HepG2 (cell line): Measurements from ENCODE around the gene GRID1. TPM values are rescaled to one million over a fixed set of nuclear protein-coding genes. Genes with fewer than 3 reads are reported as not detected.

Experiments
- ATAC-seq: fragments of 200-7000 bp; cut with Tn5 transposase; 3 replicates; pipeline ENCODE4 v1.9.1; 2020; ENCODE audit warnings: mild to moderate bottlenecking, moderate library complexity
- BruUV-seq: library from RNA; stranded (reverse); fragments of 400-500 nt; replicated peaks from 2 replicates; lab custom pipeline; 2021; lab: Mats Ljungman, UMichigan
- CTCF ChIA-PET: fragments of 300-600 bp; formaldehyde crosslinking; extraction: SDS; loops from one replicate; lab custom pipeline; 2021; ENCODE audit warnings: low total read pairs, inconsistent platforms, low intra/inter-chr PET ratio; lab: Yijun Ruan, JAX
- POLR2A ChIA-PET: fragments of 350-600 bp; sonication (Branson Sonifier 250); formaldehyde crosslinking; loops from one replicate; lab custom pipeline; 2020; ENCODE audit warnings: antibody characterized with exemption, inconsistent platforms; lab: Yijun Ruan, JAX
- DNase-seq: peaks from one replicate; pipeline ENCODE4 v3.0.0-alpha.2; 2015; ENCODE audit warnings: low spot score
- FAIRE-seq: peaks from 3 replicates; lab custom pipeline; 2011; peaks lifted over from hg19 to GRCh38; lab: Jason Lieb, UNC
- H2AFZ ChIP-seq: one replicate; pipeline ENCODE4 v1.6.1; 2011; ENCODE audit warnings: low read length, inconsistent platforms
- H3K27ac ChIP-seq: fragments of 300-600 bp; 3 replicates; pipeline ENCODE4 v1.8.0; 2011; ENCODE audit warnings: mixed run types, mild to moderate bottlenecking, mixed read lengths, low read length, inconsistent platforms; ENCODE audit not compliant: insufficient read depth; ENCODE audit errors: extremely low read length
- H3K27me3 ChIP-seq, 2 experiments: fragments of 200-600 bp in 1 of 2; 2 replicates in 1 of 2; 3 replicates in 1 of 2; pipeline versions ENCODE4 v1.6.0 to v1.8.0; 2011; ENCODE audit warnings: low read length in 2 of 2, mild to moderate bottlenecking in 2 of 2, moderate library complexity in 2 of 2, inconsistent platforms in 1 of 2; ENCODE audit not compliant: insufficient read depth in 2 of 2, control insufficient read depth in 1 of 2
- H3K36me3 ChIP-seq, 2 experiments: fragments of 200-600 bp in 1 of 2; replicated peaks in 1 of 2; 2 replicates in 1 of 2; 3 replicates in 1 of 2; pipeline versions ENCODE4 v1.5.1 to v1.8.0; 2011; ENCODE audit warnings: low read length in 2 of 2, inconsistent platforms in 1 of 2; ENCODE audit not compliant: insufficient read depth in 2 of 2, control insufficient read depth in 1 of 2
- H3K4me1 ChIP-seq: 2 replicates; pipeline ENCODE4 v1.5.1; 2012; ENCODE audit warnings: low read length, inconsistent platforms; ENCODE audit not compliant: insufficient read depth
- H3K4me2 ChIP-seq: 2 replicates; pipeline ENCODE4 v1.6.0; 2011; ENCODE audit warnings: low read depth, low read length, inconsistent platforms
- H3K4me3 ChIP-seq, 3 experiments: fragments of 200-600 bp in 1 of 3; sonication (generic), shearing (Covaris generic) in 1 of 3; replicated peaks in 1 of 3; 2 replicates each; pipeline ENCODE4 v1.5.1; 2011 to 2016; ENCODE audit warnings: low read length in 3 of 3, inconsistent platforms in 2 of 3, low read depth in 2 of 3, mild to moderate bottlenecking in 2 of 3, control low read depth in 1 of 3, mixed read lengths in 1 of 3; ENCODE audit not compliant: insufficient read depth in 1 of 3
- H3K79me2 ChIP-seq: one replicate; pipeline ENCODE4 v1.6.1; 2011; ENCODE audit warnings: low read length, inconsistent platforms; ENCODE audit not compliant: insufficient read depth
- H3K9ac ChIP-seq: 2 replicates; pipeline ENCODE4 v1.6.0; 2011; ENCODE audit warnings: mild to moderate bottlenecking, low read depth, low read length, inconsistent platforms; ENCODE audit not compliant: insufficient read depth
- H3K9me3 ChIP-seq: 2 replicates; pipeline ENCODE4 v1.5.1; 2012; ENCODE audit warnings: mild to moderate bottlenecking, low read length
- H4K20me1 ChIP-seq: 2 replicates; pipeline ENCODE4 v1.6.0; 2011; ENCODE audit warnings: inconsistent platforms, mild to moderate bottlenecking, low read length, moderate library complexity; ENCODE audit not compliant: insufficient read depth
- BHLHE40 ChIP-seq: IDR thresholded peaks from 2 replicates; pipeline ENCODE4 v1.6.1; 2011; ENCODE audit warnings: low read length, improper control_type of control experiment
- PPARG ChIP-seq: conservative IDR thresholded peaks from 2 replicates; pipeline ENCODE4 v1.6.1; 2016; ENCODE audit warnings: missing biosample characterization, missing genetic modification reagents
- SALL2 ChIP-seq: sonication (generic); formaldehyde crosslinking; IDR thresholded peaks from 2 replicates; pipeline ENCODE4 v1.8.1; 2023; ENCODE audit warnings: mild to moderate bottlenecking, missing genetic modification reagents, inconsistent platforms
- XBP1 ChIP-seq: sonication (generic); formaldehyde crosslinking; IDR thresholded peaks from 2 replicates; pipeline ENCODE4 v1.5.0; 2020; ENCODE audit warnings: missing genetic modification reagents
- ZNF746 ChIP-seq: sonication (generic); formaldehyde crosslinking; IDR thresholded peaks from 2 replicates; pipeline ENCODE4 v1.8.0; 2022; ENCODE audit warnings: mild to moderate bottlenecking, missing genetic modification reagents
- WGBS: methylation state at CpG from one replicate; pipeline ENCODE4 v1.1.6; 2017; ENCODE audit warnings: low lambda C conversion rate; 5-methylcytosine and 5-hydroxymethylcytosine counted together
- in situ Hi-C: cut with HindIII; loops from 2 replicates; pipeline ENCODE4 v1.10.0; 2017; ENCODE audit warnings: low pct_unique_long_range_greater_than_20kb; ENCODE audit not compliant: extremely low pct_ligation_motif_present
- intact Hi-C: fragments of 100-400 bp; cut with micrococcal nuclease; formaldehyde crosslinking; loops from one replicate; pipeline ENCODE4 v1.10.0; 2022; ENCODE audit not compliant: unreplicated experiment
- polyA plus RNA-seq, 8 experiments: library from polyadenylated mRNA; depleted of rRNA in 3 of 8; stranded (reverse) in 7 of 8; unstranded in 1 of 8; fragments of >200 nt; fragmentation: Illumina TruSeq in 4 of 8; extraction: Trizol in 4 of 8; gene quantifications; 2 replicates each; pipeline versions ENCODE4 v1.2.1 to v1.2.3, GENCODE V29; 2011 to 2016; ENCODE audit warnings: low read depth in 4 of 8, missing spikeins in 1 of 8, mixed read lengths in 1 of 8; ENCODE audit not compliant: insufficient read depth in 1 of 8
- total RNA-seq, 5 experiments: library from RNA; depleted of rRNA; stranded (reverse); fragments of >200 nt; fragmentation: Illumina TruSeq; extraction: Trizol; gene quantifications; 2 replicates each; pipeline ENCODE4 v1.2.3, GENCODE V29; 2016; ENCODE audit warnings: low read depth in 1 of 5
- TF ChIP-seq, protein P1 (sequence below): sonication (generic); formaldehyde crosslinking; IDR thresholded peaks from 2 replicates; pipeline ENCODE4 v1.4.0; 2020; ENCODE audit warnings: mild to moderate bottlenecking, missing genetic modification reagents, borderline replicate concordance
- TF ChIP-seq, protein P2 (sequence below): sonication (generic); formaldehyde crosslinking; IDR thresholded peaks from 2 replicates; pipeline ENCODE4; 2020; ENCODE audit warnings: missing genetic modification reagents, mild to moderate bottlenecking, borderline replicate concordance
- TF ChIP-seq, protein P3 (sequence below): sonication (generic); formaldehyde crosslinking; IDR thresholded peaks from 2 replicates; pipeline ENCODE4 v1.4.0; 2020; ENCODE audit warnings: missing genetic modification reagents

GRID1 gene
- total and polyA plus RNA-seq, 2 of the 13 experiments (the other 11 are each of a cell fraction or from before 2014, with no cell fraction given): 0.05 TPM; not detected in 1

DNA sequence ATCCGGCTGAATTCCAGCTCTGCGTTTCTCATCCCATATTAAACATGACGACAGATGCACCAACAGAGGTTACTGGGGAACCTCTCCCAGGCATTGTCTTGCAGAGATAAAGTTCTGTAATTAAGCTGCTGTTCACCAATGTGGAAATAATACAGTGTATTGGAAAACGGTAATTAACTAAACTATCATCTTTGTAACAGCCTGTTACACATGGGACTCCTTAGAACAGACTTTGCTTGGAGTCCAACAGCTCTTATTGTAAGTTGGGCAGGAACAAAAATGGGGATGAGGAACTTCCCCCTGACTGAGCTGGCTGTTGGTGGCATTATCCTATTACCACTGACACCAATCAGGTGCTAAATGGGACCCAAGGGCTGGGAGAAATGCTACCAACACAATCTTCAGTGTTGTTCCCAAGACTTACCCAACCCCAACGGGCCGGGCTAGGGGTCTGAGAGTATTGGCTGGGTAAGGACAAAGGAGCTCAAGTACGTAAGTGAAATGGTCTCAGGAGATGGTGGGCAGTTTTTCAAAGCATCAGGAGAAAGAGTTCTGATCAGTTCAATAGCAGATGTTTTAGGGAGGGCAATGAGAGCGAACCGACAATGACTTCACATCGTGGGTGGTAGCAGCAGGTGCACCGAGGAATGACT, 759.4 kb downstream of the GRID1 start (continued):
- TF ChIP-seq, protein P1, sequence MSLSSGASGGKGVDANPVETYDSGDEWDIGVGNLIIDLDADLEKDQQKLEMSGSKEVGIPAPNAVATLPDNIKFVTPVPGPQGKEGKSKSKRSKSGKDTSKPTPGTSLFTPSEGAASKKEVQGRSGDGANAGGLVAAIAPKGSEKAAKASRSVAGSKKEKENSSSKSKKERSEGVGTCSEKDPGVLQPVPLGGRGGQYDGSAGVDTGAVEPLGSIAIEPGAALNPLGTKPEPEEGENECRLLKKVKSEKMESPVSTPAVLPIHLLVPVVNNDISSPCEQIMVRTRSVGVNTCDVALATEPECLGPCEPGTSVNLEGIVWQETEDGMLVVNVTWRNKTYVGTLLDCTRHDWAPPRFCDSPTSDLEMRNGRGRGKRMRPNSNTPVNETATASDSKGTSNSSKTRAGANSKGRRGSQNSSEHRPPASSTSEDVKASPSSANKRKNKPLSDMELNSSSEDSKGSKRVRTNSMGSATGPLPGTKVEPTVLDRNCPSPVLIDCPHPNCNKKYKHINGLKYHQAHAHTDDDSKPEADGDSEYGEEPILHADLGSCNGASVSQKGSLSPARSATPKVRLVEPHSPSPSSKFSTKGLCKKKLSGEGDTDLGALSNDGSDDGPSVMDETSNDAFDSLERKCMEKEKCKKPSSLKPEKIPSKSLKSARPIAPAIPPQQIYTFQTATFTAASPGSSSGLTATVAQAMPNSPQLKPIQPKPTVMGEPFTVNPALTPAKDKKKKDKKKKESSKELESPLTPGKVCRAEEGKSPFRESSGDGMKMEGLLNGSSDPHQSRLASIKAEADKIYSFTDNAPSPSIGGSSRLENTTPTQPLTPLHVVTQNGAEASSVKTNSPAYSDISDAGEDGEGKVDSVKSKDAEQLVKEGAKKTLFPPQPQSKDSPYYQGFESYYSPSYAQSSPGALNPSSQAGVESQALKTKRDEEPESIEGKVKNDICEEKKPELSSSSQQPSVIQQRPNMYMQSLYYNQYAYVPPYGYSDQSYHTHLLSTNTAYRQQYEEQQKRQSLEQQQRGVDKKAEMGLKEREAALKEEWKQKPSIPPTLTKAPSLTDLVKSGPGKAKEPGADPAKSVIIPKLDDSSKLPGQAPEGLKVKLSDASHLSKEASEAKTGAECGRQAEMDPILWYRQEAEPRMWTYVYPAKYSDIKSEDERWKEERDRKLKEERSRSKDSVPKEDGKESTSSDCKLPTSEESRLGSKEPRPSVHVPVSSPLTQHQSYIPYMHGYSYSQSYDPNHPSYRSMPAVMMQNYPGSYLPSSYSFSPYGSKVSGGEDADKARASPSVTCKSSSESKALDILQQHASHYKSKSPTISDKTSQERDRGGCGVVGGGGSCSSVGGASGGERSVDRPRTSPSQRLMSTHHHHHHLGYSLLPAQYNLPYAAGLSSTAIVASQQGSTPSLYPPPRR: no peak
- no peak for TF ChIP-seq ZNF746 (CRISPR knock-in tag)

DNA sequence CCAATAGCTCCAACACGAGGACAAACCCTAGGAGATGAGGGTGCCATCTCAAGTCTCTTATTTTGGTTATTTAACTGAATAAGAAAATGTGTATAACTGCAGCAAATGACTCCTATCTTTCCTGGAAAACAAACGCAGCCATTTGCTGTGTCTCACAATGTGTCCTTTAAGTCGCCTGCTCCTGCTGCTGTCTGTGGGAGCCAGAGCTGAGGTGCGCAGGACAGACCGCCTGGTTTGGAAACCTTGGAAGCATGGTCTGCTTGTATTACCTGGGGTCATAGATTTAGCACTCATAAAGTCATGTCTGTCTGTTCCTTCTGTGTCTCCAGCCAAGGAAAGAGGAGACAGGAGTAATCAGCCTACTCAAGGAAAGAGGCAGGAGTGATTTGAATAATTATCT, 760.2 kb downstream of the GRID1 start:
- intact Hi-C loops (no loop called here), in situ Hi-C loops (no loop called here)
- no peaks in the 10 kb centered on the region for H4K20me1 ChIP-seq
- TF ChIP-seq, protein P2, sequence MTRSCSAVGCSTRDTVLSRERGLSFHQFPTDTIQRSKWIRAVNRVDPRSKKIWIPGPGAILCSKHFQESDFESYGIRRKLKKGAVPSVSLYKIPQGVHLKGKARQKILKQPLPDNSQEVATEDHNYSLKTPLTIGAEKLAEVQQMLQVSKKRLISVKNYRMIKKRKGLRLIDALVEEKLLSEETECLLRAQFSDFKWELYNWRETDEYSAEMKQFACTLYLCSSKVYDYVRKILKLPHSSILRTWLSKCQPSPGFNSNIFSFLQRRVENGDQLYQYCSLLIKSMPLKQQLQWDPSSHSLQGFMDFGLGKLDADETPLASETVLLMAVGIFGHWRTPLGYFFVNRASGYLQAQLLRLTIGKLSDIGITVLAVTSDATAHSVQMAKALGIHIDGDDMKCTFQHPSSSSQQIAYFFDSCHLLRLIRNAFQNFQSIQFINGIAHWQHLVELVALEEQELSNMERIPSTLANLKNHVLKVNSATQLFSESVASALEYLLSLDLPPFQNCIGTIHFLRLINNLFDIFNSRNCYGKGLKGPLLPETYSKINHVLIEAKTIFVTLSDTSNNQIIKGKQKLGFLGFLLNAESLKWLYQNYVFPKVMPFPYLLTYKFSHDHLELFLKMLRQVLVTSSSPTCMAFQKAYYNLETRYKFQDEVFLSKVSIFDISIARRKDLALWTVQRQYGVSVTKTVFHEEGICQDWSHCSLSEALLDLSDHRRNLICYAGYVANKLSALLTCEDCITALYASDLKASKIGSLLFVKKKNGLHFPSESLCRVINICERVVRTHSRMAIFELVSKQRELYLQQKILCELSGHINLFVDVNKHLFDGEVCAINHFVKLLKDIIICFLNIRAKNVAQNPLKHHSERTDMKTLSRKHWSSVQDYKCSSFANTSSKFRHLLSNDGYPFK (CRISPR knock-in tag): no peak
- no peak for TF ChIP-seq PPARG (CRISPR knock-in tag)
- no peak for TF ChIP-seq BHLHE40
- no peak for TF ChIP-seq XBP1 (CRISPR knock-in tag)
- TF ChIP-seq, protein P3, sequence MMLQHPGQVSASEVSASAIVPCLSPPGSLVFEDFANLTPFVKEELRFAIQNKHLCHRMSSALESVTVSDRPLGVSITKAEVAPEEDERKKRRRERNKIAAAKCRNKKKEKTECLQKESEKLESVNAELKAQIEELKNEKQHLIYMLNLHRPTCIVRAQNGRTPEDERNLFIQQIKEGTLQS (CRISPR knock-in tag): no peak
- TF ChIP-seq SALL2 (CRISPR knock-in tag): no peak
- peaks cover 0 to 13% of the 10 kb centered on the region in 2 experiments; a peak in 1 of 5 replicates for H3K27me3 ChIP-seq
- WGBS: 0% methylated on average over 5 of the region's 5 CpGs
- H3K79me2 ChIP-seq: no peaks in the 10 kb centered on the region
- FAIRE-seq (no peak), ATAC-seq (no peak), DNase-seq (no peak)
- no peaks in the 10 kb centered on the region for H3K4me1 ChIP-seq
- BruUV-seq: no TSS peak
- no peak overlapping the region for H2AFZ ChIP-seq
- H3K9ac ChIP-seq: no peak overlapping the region
- H3K4me2 ChIP-seq: no peak overlapping the region
- POLR2A ChIA-PET: no interaction called here
- no peak overlapping the region for H3K27ac ChIP-seq
- CTCF ChIA-PET: no interaction called here
- H3K4me3 ChIP-seq: no peak overlapping the region
- no peaks in the 10 kb centered on the region for H3K36me3 ChIP-seq
- no peaks in the 10 kb centered on the region for H3K9me3 ChIP-seq
